GM12801 (cell line): Measurements from ENCODE around the gene TGIF2LY.
"Not testable (repeated sequence)": the region's sequence is repeated elsewhere in the genome, so short reads cannot be mapped to it uniquely, and the experiment has no call there.

Source experiments
- TF ChIP-seq, protein P1 (sequence below): IDR thresholded peaks from one replicate; pipeline ENCODE4 v1.5.1; 2011; ENCODE audit warnings: control low read depth; ENCODE audit not compliant: insufficient read length; ENCODE audit errors: extremely low read depth

TGIF2LY gene

GRCh38 chrY:3578767-3579166 lies at the start of gene TGIF2LY:
TGIF2LY (plus strand) TSS chrY:3579067; CDS start chrY:3579245, 178 bp downstream.
- TF ChIP-seq, protein P1, sequence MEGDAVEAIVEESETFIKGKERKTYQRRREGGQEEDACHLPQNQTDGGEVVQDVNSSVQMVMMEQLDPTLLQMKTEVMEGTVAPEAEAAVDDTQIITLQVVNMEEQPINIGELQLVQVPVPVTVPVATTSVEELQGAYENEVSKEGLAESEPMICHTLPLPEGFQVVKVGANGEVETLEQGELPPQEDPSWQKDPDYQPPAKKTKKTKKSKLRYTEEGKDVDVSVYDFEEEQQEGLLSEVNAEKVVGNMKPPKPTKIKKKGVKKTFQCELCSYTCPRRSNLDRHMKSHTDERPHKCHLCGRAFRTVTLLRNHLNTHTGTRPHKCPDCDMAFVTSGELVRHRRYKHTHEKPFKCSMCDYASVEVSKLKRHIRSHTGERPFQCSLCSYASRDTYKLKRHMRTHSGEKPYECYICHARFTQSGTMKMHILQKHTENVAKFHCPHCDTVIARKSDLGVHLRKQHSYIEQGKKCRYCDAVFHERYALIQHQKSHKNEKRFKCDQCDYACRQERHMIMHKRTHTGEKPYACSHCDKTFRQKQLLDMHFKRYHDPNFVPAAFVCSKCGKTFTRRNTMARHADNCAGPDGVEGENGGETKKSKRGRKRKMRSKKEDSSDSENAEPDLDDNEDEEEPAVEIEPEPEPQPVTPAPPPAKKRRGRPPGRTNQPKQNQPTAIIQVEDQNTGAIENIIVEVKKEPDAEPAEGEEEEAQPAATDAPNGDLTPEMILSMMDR = not testable (repeated sequence)
